ENCODE measurements around the gene CD300LD.
"Not testable (repeated sequence)": the region's sequence is repeated elsewhere in the genome, so short reads cannot be mapped to it uniquely, and the experiment has no call there.

Gene CD300LD

DNA sequence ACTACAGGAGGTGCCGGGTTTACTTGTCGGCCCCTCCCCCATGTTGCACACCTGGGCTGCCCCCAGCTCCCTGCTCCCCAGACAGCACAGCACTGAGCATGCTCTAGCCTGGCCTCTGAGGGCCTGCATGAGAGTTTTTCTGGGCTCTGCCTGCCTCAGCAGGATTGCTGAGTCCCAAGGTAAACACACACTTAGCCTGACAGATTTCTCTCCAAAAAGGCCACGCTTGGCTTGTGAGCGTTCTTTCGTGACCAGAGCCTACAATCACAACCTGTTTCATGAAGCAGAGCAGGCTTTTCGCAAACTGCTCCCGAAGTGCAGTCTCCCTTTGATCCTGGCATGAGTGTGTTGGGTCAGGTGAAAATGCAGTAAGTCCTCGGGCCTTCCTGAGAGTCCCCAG is 41.2 kb upstream of the CD300LD start:
- H3K4me3 ChIP-seq (ENCODE audit: low read depth, low read length), result no peak overlapping the region
- TF ChIP-seq, protein P1, sequence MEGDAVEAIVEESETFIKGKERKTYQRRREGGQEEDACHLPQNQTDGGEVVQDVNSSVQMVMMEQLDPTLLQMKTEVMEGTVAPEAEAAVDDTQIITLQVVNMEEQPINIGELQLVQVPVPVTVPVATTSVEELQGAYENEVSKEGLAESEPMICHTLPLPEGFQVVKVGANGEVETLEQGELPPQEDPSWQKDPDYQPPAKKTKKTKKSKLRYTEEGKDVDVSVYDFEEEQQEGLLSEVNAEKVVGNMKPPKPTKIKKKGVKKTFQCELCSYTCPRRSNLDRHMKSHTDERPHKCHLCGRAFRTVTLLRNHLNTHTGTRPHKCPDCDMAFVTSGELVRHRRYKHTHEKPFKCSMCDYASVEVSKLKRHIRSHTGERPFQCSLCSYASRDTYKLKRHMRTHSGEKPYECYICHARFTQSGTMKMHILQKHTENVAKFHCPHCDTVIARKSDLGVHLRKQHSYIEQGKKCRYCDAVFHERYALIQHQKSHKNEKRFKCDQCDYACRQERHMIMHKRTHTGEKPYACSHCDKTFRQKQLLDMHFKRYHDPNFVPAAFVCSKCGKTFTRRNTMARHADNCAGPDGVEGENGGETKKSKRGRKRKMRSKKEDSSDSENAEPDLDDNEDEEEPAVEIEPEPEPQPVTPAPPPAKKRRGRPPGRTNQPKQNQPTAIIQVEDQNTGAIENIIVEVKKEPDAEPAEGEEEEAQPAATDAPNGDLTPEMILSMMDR (IDR thresholded peaks at IDR 0.05; ENCODE audit: low read depth, low read length), result no peak

- no peak overlapping the region for H3K4me3 ChIP-seq (ENCODE audit: low read depth, low read length)
- TF ChIP-seq, protein P1 (IDR thresholded peaks at IDR 0.05; ENCODE audit: low read depth, low read length), result no peak
Measured at GRCh38 chr17:74632617-74633016, 40.5 kb upstream of the CD300LD start.

- H3K4me3 ChIP-seq (ENCODE audit: low read depth, low read length), result no peak overlapping the region
- TF ChIP-seq, protein P1 (IDR thresholded peaks at IDR 0.05; ENCODE audit: low read depth, low read length), result no peak
Measured at GRCh38 chr17:74631468-74632450, 39.7 kb upstream of the CD300LD start.

GRCh38 chr17:74630251-74630650 is 38.2 kb upstream of the CD300LD start:
- not testable (repeated sequence) for H3K4me3 ChIP-seq (ENCODE audit: low read depth, low read length)

DNA sequence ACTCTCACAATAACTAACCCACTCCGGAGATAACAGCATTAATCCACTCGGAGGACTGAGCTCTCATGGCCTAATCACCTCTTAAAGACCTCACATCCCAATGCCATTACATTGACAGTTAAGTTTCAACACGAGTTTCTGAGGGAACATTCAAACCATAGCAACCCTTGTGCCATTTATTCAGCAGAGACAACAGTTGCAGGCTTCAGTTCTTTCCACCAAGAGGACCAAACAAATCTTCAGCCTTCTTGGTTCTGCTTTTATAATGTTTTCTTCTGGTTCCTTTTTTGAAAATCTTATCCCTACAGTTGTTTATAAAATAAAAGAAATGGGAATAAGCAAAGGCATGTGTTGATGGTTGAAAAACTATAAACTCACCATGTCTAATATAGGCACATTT is 33.6 kb upstream of the CD300LD start:
- no peak overlapping the region for H3K4me3 ChIP-seq (ENCODE audit: low read depth, low read length)
- TF ChIP-seq, protein P1 (IDR thresholded peaks at IDR 0.05; ENCODE audit: low read depth, low read length), result no peak

- TF ChIP-seq, protein P1 (IDR thresholded peaks at IDR 0.05; ENCODE audit: low read depth, low read length), result no peak
- H3K4me3 ChIP-seq (ENCODE audit: low read depth, low read length), result no peak overlapping the region
Measured at GRCh38 chr17:74624131-74624530, 32.0 kb upstream of the CD300LD start.

- TF ChIP-seq, protein P1 (IDR thresholded peaks at IDR 0.05; ENCODE audit: low read depth, low read length), result no peak
Measured at GRCh38 chr17:74623693-74624093, 31.6 kb upstream of the CD300LD start, which contains the start of gene CD300E. Gene CD300E, minus strand, starts transcription at chr17:74623738. Its CDS starts 117 bp downstream, at chr17:74623621.

More at GRCh38 chr17:74623693-74624093, 31.6 kb upstream of the CD300LD start, which contains the start of gene CD300E:
- no peak within 1 kb of the TSS for H3K4me3 ChIP-seq (ENCODE audit: low read depth, low read length)

All from WI38 (cell line).